NAMALWA (cell line): ENCODE measurements around the gene CCDC93.
"Not testable (repeated sequence)": the region's sequence is repeated elsewhere in the genome, so short reads cannot be mapped to it uniquely, and the experiment has no call there.

ENCODE experiments used
- DNase-seq: peaks from one replicate; pipeline ENCODE4 v3.0.0-alpha.2; 2015; ENCODE audit warnings: low spot score

The CCDC93 gene

DNA sequence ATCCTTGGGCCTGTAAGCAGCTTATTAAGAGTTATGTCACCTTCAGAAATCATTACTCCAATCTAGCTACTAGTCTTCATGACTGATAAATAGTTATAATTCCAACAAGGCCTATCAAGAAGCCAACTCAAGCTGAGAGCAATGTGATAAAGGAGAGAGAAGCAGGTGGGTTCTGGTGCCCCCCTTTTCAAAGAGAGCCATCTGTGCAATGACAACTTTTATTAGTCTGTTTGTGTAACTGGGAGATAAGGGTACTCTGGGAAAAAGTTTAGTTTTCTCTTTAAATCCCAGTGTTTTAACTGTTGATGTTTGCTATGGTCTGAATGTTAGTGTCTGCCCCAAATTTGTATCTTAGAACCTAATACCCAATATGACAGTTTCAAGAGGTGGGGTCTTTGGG lies 60.6 kb downstream of the CCDC93 start:
- no peak for DNase-seq

DNA sequence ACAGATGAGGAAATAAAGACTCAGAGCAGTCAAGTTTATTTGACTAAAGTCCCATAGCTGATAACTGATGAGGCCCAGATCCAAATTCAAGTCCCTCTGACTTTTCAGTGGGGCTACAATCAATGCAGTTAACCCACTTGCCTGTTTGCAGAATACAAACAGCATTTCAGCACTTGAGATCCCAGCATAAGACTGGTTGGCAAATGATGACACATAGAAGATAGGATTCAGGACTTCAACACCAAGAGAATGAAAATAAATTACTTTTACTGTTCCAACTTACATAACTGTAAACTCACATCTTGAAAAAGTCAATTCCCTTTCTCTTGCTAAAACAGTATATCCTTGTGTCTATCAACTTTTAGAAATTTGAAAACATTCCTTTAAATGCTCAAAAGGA lies 61.2 kb downstream of the CCDC93 start:
- DNase-seq, result no peak

DNA sequence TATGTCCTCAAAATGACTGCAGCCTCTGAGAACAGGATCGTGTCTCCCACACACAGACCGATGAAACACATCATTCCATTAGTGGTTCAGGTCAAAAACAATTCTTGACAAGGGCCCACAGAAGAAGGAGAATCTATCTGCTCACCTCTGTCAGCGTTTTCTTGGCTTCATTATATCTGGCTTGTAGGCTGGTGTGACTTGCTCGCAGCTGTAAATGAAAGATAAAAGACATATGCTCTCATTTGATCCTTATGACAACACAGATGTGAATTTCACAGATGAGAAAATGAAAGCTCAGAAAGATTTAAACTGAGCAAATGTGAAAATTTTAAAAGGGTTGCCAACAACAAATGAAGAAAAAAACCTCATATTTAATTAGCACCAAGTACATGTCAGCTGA lies 61.6 kb downstream of the CCDC93 start:
- DNase-seq, result no peak

DNA sequence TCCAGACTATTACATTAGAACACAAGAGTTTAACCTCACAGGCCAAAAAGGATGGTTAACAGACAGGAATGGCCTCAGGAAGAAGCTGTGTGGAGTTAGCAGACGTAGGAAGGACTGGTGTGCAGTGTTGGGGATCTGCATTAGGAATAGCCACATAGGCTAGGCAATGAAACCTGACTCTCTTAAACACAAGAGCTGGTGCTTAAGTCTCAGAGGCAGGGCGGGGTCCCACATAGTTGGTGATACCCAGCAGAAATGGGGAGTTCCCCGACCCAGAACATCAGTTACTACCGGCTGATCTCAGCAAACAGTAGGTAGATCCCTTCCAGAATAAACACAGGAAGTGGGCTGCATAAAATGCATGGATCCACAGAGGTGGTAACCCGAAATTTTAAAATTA lies 64.1 kb downstream of the CCDC93 start:
- no peak for DNase-seq

DNA sequence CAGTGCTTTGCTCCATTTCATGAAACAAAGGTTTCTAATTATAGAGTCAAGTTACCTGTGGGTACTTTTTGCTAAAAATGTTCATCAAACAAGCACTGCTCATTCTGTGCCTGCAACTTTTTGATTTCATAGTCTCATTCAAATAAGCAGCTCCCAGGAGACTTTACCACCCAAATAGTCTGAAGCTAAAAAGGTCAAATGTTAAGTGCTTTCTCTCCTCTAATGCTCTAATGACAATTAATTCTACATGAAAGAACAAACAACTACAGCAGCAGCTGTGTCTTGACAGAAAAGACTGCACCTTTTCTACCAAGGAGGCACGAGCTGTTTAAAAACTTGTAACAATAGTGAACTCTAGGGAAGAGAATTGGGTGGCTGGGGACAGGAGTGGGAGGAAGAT lies 65.3 kb downstream of the CCDC93 start:
- no peak for DNase-seq

DNA sequence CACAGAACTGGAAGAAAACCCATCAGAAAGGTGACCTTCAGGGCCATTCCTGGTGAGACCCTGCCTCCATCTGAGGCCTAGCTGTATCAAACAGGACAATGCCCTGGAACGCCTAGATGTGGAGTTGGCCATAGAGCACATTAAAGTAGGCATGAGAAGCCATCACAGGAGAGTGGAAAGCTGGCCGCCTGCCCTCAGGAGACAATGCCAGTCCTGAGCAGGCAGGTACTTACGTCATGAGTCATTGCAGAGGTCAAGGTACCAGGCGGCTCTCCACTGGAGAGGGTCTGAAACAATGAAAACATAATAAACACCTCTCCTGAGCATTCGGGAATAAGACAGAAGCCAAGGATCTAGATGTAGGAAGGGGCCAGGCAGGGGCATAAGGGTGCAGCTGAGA lies 68.6 kb downstream of the CCDC93 start:
- no peak for DNase-seq

DNA sequence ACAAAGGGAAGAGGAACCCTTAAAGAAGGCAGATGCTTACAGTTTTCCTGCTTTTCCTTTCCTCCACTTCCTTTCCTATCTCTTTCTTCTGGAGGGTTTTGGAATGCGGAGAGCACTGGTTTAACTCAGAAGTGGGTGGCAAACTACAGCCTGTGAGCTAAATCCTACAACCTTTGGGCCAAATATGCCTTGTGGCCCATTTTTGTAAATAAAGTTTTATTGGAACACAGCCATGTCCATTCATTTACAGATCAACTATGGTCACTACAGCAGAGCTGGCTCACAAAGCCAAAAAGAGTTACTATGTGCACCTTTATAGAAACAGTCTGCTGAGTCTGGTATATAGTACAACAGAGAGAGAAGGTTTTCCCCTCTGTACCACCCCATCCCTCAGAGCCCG lies 69.1 kb downstream of the CCDC93 start:
- no peak for DNase-seq

DNA sequence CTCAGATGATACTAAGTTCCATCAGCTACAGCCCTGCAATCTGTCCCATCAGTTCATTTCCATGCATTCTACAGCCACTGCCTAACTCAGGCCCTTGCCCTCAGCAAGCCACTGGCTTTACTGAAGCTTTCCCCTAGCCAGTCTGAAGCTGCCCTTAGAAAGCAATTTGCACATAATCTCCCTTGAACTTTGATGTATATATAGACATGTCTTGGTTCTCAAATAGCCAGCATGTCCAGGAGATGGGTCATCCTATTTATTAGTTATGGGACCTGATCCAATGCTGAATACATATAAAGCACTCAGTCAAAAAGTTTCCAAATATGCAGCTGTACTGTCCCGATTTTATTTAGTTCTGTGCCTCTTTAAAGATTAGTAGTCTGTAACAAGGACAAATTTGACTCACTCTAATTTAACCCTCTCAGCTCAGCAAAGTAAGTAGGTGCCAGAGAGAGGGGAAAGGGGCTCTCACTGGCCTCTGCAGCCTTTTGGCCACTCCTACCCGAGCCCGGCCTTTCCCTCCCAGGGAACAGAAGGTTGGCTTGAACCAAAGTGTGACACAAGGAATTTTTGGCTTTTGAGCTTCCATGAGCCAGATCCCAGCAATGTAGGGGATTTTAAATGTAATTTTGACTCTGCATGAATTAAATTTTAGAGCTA lies 70.7 kb downstream of the CCDC93 start:
- DNase-seq, result no peak

DNA sequence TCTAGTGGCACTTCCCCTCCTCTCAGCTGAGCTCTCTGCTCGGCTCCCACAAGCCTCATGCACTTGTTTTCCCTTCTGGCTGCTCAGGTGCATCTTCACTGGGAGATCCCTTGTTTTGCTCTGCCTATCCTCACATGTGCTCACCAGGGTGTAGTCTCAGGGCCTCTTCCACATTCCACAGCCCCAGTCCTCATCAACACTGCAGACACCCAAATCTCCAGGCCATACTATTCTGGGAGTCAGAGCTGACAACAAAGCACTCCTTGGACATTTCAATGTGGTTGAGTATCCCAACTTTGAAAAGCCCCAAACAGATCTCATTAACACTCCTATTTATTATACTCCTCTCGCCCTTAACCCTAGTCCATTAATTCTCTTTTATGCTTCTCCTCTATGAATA lies 71.3 kb downstream of the CCDC93 start:
- DNase-seq, result no peak

DNA sequence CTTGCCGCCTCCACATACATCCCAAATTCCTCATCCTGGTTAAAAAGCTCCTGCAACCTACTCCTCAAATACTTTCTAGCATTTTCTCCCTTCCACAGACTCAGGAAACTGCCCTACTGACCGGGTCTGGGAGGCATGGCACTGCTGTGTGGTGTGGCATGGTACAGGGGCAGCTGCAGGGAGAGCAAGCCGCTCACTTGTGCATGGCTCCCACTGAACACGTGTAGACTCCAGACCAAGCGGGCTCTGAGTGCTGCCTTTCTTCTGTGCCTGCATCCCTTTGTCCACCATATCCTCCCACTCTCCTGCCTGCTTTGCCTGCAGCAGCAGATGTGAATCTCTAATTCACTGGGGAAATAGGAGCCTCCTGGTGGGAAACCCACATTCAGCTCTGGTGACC lies 72.2 kb downstream of the CCDC93 start:
- no peak for DNase-seq

DNA sequence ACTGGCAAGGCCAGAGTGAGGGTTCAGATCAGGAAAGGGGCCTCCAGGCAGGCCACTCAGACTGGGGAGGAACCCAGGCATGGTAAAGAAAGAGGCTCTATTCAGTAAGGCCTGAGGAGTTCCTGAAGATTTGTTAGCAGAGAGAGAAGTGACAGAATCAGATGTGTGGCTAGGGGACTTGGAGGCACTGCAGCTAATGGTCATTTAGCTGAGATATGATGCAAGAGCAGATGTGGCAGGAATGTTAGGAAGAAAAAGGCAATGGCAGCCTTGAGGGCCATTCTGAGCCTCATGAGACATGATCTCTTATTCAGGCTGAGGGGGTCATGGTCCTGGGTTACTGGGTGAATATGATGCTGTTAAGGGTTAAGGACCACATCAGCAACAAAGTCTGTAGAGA lies 73.4 kb downstream of the CCDC93 start:
- no peak for DNase-seq

DNA sequence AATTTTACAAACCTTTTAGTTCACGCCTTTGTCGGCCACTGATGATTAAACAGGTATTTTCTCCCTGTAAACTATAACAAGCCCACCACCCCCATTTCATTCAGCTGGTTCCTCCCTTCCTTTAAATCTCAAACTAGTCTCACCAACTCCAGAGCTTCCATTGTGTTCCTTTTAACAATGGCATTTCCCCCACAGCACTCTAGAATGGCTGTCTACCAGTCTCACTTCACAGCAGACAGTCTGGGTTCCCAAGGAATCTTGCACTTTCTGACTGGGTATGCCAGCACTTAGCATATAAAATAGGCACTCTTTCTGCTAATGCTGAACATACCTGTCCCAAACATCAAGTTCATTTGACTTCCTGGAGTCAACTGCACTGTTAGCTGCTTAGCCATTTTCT lies 75.3 kb downstream of the CCDC93 start:
- no peak for DNase-seq

DNA sequence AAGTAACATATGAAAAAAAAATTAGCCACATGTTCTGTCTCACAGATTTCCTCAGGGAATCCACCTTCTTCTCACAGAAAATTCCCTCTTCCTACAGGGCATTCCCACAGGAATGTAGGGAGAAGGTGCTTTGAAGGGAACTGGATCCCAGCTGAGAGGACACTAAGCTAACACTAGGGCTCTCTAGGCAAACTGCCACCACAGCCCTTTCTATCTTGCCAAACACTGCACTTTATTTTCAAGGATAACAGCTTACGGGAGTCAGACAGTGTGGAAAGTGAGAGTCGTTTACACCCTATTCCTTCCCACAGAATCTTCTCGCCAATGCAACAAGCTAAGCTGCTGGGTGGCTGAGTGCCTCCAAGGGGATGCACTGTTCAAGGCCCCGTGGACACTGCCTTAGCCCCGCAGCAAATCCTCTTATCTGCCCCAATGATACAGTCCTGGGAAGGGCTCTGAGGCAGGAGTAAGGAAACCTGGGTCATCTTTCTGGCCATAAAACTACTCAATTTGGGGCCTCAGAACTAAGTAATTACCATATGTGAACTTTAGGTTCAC lies 76.9 kb downstream of the CCDC93 start:
- DNase-seq, result no peak

DNA sequence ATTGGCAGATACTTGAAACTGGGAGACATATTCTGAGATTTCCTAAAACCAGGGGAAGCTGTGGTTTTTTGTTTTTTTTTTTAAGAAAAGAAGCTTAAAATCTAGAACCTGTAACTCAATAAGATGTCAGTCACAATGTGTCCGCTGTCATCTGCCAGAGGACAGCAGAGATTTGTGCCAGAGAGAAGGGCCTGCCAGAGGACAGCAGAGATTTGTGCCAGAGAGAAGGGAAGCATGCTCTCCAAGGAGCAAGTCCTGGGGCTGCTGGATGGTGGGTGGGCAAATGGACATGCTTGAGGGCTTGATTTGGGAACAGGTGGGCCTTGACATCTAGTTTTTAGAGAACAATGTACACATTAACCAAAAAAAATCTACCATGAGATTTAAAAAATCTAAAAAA lies 77.9 kb downstream of the CCDC93 start:
- no peak for DNase-seq

DNA sequence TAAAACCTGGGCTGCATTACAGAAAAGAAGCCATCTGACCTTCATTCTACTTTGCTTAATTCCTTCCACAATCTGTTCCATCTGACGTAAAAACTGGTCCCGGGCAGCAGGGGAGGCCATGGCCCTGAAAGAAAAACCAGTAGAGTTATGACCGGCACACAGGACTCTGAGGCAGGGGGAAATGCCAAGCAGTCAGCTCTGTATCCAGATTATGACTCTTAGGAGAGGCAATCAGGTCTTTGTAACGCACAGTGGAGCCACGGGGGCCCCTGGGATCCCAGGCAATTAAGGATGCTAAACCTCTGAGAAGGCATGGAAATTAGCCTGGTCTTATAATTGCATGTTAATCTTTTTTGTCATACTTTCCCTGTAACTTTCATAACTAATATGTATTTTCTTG lies 78.4 kb downstream of the CCDC93 start:
- DNase-seq, result no peak

DNA sequence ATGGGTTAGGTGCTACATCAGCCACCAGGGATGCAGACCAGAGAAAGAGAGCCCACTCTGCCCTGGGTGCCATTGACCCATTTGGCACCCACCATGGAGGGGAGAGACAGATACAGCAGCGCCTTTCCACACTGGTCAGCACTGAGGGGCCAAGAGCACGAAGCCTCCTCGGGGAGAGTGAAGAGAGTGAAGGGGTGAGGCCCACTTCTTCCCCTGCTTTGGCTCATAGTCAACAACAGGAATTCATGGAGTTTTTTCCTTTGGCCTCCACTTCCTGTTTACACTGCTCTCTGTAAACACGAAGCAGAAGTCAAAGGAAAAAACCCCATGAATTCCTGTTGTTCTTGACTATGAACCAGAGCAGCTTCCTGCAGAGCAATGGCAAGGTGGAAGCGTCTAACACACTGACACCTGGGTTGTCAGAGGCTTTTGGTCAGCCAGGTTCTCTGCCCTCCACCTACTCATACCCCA lies 80.0 kb downstream of the CCDC93 start:
- no peak for DNase-seq

DNA sequence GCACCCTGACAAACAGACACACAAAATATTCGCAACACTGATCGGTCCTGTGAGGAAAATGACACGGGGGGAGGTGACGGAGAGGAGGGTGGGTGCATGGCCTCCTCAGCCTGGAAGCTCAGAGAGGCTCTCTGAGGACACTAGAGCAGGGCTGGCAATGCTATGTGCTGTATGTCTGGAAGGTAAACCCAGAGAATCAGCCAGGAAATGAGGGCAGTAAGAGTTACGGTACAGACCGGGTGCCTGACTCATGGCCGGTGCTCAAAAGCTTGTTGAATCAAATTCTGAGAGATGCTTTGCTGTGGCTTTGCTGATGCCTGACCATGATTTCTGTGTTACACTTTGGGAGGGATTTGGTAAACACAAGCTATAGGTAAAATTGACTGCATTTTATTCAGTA lies 81.9 kb downstream of the CCDC93 start:
- no peak for DNase-seq

DNA sequence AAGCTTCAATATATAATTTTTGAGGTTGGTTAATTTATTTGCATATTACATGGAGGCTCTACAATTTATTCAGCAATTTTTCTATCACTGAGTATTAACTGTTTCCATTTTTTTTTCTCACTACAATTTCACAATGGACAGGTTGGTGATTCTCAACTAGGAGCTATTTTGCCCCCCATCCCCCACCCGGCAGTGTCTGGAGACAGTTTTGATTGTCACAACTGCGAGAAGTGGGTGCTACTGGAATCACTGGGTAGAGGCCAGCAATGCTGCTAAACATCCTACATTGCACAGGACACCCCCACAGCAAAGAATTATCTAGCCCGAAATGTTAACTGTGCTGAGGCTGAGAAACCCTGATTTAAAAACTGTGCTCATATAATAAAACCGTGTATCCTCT lies 82.6 kb downstream of the CCDC93 start:
- no peak for DNase-seq

DNA sequence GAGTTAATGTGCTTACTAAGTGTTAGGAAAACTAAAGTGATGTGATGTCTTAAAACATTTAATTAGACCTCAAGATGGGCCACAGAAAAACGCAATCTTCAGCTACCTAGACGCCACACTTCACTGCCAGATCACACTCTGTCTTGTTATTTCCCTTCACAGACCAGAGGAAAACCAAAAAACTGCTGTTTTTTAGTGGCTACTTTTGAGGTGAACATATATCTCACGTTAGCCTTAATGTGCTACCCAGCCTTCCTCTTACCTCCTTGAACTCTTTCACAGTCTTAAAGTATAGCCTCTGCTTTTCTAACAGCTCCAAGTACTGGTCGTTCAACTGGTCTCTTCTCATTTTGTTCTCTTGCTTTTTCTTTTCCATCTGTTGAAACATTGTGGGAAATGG lies 83.1 kb downstream of the CCDC93 start:
- no peak for DNase-seq

DNA sequence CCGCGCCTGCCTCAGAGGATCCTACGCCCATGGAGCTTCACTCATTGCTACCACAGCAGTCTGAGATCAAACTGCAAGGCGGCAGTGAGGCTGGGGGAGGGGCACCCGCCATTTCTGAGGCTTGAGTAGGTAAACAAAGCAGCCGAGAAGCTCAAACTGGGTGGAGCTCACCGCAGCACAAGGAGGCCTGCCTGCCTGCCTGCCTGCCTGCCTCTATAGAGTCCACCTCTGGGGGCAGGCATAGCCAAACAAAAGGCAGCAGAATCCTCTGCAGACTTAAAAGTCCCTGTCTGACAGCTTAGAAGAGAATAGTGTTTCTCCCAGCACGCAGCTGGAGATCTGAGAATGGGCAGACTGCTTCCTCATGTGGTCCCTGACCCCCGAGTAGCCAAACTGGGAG lies 90.4 kb downstream of the CCDC93 start:
- DNase-seq, result not testable (repeated sequence)

DNA sequence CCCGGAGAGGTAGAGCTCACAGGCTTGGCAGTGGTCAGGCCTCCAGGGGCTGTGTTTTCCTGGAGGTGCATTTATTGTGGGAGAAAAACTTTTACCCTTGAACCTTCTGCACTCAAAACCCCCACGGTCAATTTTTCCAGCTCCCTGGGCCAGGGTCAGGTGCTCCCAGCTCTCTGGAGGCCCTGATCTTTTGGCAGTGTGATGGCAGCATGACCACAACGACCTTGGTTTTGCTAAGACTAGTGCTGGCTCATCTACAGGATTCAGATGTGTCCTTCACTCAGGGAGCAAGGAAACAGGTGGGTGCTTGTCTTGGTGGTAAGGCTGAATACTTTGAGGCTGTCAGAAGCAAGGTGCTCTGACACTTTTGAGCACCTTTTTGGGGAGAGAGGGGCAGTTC lies 92.3 kb downstream of the CCDC93 start:
- DNase-seq, result no peak

DNA sequence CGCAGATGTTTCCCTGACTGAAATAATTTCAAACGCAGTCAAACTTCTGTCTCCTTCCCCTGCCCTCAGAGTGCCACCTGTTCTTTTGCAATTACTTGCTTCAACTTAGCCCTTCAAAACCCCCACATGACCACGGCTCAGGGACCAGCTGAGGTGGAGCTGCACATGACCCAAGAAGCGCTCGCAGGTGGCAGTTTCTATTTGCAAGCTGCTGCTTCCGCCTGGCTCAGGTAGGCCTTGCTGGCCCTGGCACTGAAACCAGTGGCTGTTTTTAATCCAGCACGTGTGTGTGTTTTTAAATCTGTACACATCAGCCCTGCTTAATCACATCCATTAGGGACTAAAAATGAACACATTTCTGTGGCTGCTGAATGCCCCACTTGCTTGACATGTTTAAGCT lies 95.3 kb downstream of the CCDC93 start:
- peak; percentile 94 for DNase-seq

DNA sequence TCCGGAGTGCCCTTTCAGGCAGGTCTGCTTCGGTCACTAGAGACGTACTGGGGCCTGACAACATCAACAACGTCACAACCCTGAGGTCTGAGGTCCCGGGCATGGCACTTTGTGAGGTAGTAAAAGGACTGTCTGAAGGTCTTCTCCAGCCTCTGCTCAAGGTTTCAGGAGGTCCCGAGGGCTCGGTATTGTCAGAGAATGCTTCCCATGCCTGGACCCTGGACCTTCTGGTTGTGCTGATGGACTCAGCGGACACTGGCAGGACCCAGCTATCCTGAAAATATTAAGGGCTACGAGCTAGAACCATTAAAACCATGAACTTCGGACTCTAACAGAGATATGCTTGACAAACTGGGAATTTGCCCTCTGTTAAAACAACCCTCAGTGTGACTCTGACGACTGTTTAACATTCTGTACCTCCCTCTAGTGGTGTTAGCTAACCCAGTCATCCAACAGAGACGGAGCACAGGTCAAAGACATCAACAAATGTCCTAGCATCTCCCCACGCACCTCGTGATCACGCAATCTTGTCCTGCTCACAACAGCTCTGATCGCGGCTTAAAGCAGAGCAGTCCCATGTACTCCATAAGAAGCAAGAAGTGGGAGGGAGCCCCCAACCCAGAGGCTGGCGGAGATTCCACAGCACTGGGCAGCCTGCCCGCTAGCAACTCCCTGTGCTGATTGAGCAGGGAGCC lies 96.5 kb downstream of the CCDC93 start:
- peak; percentile 20 for DNase-seq

DNA sequence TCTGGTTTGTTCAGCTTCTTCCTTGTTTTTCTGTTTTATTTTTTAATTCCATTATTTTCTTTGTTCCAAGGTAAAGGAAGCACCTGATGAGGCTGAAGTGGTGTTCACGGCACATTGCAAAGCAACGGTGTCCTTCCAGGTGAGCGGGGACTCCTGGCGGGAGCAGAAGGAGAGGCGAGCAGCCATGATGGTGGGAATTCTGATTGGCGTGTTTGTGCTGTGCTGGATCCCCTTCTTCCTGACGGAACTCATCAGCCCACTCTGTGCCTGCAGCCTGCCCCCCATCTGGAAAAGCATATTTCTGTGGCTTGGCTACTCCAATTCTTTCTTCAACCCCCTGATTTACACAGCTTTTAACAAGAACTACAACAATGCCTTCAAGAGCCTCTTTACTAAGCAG lies 110.9 kb downstream of the CCDC93 start:
- DNase-seq, result no peak
